ENCODE measurements around the gene CD82.
"Not testable (repeated sequence)": the region's sequence is repeated elsewhere in the genome, so short reads cannot be mapped to it uniquely, and the experiment has no call there.

CD82 gene

DNA sequence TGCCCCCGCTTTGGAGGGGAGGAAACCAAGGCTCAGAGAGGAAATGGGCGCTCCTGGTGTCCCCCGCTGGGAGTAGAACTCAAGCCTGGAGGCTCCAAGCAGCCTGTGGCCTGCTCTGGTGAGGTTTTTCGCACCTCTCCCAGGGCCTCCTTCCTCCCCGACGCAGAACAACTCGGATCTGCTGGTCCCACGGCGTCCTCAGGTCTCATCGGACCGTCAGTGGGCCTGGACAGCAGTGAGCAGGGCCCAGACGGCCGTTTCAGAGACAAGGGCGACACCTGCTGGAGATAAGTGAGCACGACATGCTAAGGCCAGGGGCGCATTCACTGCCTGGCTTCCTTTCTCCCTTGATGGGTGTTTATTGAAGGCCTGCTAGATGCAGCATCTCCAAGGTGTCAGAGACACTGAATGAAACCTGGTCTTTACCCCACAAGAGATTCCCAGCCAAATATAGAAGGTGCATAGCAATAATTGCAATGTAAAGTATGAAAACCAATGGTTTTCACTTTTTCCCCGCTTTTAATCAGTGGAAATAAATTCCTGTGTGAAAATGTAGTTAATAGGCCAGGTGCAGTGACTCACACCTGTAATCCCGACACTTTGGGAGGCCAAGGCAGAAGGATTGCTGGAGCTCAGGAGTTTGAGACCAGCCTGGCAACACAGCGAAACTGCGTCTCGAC lies 26.9 kb upstream of the CD82 start:
- Mint-ChIP-seq H3K36me3 (ENCODE audit: insufficient read depth) (no peaks in the 10 kb centered on the region), H3K4me3 (no peak overlapping the region), H3K4me1 (no peaks in the 10 kb centered on the region), H3K27me3 (no peaks in the 10 kb centered on the region), H3K27ac (ENCODE audit: low read depth) (no peak overlapping the region), H3K9me3 (no peaks in the 10 kb centered on the region)
- peak; percentile 91 for ATAC-seq (replicated peaks; ENCODE audit: extremely low read depth, poor library complexity, severe bottlenecking)
- DNase-seq (ENCODE audit: low spot score in 2 of 2), result peak; percentile 60 to 69

DNA sequence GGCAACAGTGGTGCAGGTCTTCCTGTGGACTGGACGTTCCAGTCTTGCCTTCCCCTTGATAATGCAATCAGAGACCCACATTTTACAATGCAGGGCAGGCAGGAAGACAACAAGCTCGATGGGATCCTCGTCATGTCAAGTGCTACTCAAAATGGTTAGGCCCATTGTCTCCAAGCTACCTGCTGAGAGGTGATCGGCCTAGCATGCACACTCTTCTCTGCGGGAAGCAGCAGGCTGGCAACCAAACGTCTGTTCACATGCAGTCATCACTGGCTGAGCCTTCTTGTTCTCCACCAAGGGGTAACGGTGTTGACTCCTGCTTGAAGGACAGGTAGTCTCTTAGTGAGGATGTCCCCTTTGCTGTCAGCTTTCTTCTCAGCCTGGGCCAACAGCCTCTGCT lies 25.5 kb upstream of the CD82 start:
- ATAC-seq (replicated peaks; ENCODE audit: extremely low read depth, poor library complexity, severe bottlenecking) (no peak), DNase-seq (ENCODE audit: low spot score in 2 of 2) (no peak)
- no peak overlapping the region for H3K4me3 Mint-ChIP-seq
- no peaks in the 10 kb centered on the region for H3K27me3 Mint-ChIP-seq
- H3K36me3 Mint-ChIP-seq (ENCODE audit: insufficient read depth), result no peaks in the 10 kb centered on the region
- no peaks in the 10 kb centered on the region for H3K4me1 Mint-ChIP-seq
- H3K27ac Mint-ChIP-seq (ENCODE audit: low read depth), result no peak overlapping the region
- H3K9me3 Mint-ChIP-seq, result no peaks in the 10 kb centered on the region

DNA sequence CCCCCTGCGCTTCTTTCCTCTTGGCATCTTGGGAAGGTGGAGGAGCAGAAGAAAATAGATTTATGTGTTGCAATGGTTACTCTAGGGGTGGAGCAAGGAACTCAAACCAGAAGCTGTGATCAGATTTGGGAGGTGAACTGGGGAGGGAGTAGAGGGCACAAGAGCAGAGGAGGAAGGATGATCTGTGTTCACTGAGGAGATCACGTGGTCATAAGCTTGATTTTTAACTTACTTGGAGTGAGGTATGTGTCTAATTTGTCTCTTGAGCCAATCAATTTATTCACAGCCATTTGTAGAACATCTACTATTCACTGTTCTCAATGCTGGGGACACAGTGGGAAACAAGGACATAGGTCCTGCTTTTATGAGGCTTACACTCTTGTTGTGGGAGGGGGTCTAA lies 24.8 kb upstream of the CD82 start:
- ATAC-seq (replicated peaks; ENCODE audit: extremely low read depth, poor library complexity, severe bottlenecking) (no peak), DNase-seq (ENCODE audit: low spot score in 2 of 2) (no peak)
- no peak overlapping the region for H3K27ac Mint-ChIP-seq (ENCODE audit: low read depth)
- no peaks in the 10 kb centered on the region for H3K4me1 Mint-ChIP-seq
- no peak overlapping the region for H3K4me3 Mint-ChIP-seq
- no peaks in the 10 kb centered on the region for H3K9me3 Mint-ChIP-seq
- no peaks in the 10 kb centered on the region for H3K36me3 Mint-ChIP-seq (ENCODE audit: insufficient read depth)
- H3K27me3 Mint-ChIP-seq, result no peaks in the 10 kb centered on the region

DNA sequence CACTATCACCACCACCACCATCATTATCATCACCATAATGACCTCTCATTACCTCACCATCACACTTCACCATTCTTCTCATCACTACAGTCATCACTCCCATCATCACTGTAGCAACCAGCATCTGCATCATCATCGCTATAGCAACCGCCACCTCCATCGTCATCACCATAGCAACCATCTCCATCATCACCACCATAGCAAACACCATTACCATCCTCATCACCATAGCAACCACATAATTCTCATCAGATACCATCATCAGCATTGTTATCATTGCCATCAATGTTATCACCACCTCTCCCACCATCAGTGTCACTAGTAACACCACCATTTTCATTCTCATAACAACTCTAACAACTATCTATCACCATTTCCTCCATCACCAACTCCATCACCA lies 23.1 kb upstream of the CD82 start:
- no peaks in the 10 kb centered on the region for H3K36me3 Mint-ChIP-seq (ENCODE audit: insufficient read depth)
- DNase-seq (ENCODE audit: low spot score in 2 of 2) (no peak), ATAC-seq (replicated peaks; ENCODE audit: extremely low read depth, poor library complexity, severe bottlenecking) (peak; percentile 25)
- H3K4me3 Mint-ChIP-seq, result no peak overlapping the region
- no peak overlapping the region for H3K27ac Mint-ChIP-seq (ENCODE audit: low read depth)
- H3K9me3 Mint-ChIP-seq, result no peaks in the 10 kb centered on the region
- no peaks in the 10 kb centered on the region for H3K27me3 Mint-ChIP-seq
- H3K4me1 Mint-ChIP-seq, result no peaks in the 10 kb centered on the region

DNA sequence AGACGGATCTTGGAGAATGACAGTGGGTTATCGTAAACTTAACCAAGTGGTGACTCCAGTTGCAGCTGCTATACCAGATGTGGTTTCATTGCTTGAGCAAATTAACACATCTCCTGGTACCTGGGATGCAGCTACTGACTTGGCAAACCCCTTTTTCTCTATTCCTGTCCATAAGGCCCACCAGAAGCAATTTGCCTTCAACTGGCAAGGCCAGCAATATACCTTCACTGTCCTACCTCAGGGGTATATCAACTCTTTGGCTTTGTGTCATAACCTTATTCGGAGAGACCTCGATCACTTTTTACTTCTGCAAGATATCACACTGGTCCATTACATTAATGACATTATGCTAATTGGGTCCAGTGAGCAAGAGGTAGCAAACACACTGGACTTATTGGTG lies 18.5 kb upstream of the CD82 start:
- H3K4me1 Mint-ChIP-seq; H3K4me3 Mint-ChIP-seq; DNase-seq (ENCODE audit: low spot score in 2 of 2); H3K27ac Mint-ChIP-seq (ENCODE audit: low read depth); H3K9me3 Mint-ChIP-seq; H3K27me3 Mint-ChIP-seq; H3K36me3 Mint-ChIP-seq (ENCODE audit: insufficient read depth); ATAC-seq (replicated peaks; ENCODE audit: extremely low read depth, poor library complexity, severe bottlenecking): not testable (repeated sequence)

DNA sequence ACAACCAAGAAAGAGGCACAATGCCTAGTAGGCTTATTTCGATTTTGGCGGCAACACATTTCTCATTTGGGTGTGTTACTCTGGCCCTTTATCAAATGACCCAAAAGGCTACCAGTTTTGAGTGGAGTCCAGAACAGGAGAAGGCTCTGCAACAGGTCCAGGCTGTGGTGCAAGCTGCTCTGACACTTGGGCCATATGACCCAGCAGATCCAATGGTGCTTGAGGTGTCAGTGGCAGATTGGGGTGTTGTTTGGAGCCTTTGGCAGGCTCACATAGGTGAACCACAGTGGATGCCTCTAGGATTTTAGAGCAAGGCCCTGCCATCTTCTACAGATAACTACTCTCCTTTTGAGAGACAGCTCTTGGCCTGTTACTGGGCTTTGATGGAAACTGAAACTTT lies 17.9 kb upstream of the CD82 start:
- not testable (repeated sequence) for H3K36me3 Mint-ChIP-seq (ENCODE audit: insufficient read depth); H3K27ac Mint-ChIP-seq (ENCODE audit: low read depth); DNase-seq (ENCODE audit: low spot score in 2 of 2); H3K9me3 Mint-ChIP-seq; H3K27me3 Mint-ChIP-seq; H3K4me3 Mint-ChIP-seq; ATAC-seq (replicated peaks; ENCODE audit: extremely low read depth, poor library complexity, severe bottlenecking); H3K4me1 Mint-ChIP-seq

DNA sequence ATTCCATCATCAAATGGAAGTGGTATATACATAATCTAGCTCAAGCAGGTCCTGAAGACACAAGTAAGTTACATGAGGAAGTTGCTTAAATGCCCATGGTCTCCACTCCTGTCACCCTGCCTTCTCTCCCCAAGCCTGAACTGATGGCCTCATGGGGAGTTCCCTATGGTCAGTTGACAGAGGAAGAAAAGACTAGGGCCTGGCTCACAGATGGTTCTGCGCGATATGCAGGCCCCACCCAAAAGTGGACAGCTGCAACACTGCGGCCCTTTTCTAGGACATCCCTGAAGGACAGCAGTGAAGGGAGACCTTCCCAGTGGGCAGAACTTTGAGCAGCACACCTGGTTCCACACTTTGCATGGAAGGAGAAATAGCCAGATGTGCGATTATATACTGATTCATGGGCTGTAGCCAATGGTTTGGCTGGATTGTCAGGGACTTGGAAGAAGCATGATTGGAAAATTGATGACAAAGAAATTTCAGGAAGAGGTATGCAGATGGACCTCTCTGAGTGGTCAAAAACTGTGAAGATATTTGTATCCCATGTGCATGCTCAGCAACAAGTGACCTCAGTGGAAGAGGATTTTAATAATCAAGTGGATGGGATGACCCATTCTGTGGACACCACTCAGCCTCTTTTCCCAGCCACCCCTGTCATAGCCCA lies 17.3 kb upstream of the CD82 start:
- ATAC-seq (replicated peaks; ENCODE audit: extremely low read depth, poor library complexity, severe bottlenecking) (no peak), DNase-seq (ENCODE audit: low spot score in 2 of 2) (no peak)
- Mint-ChIP-seq H3K4me3 (no peak overlapping the region), H3K27ac (ENCODE audit: low read depth) (no peak overlapping the region), H3K9me3 (no peaks in the 10 kb centered on the region), H3K27me3 (no peaks in the 10 kb centered on the region), H3K36me3 (ENCODE audit: insufficient read depth) (no peaks in the 10 kb centered on the region), H3K4me1 (no peaks in the 10 kb centered on the region)

DNA sequence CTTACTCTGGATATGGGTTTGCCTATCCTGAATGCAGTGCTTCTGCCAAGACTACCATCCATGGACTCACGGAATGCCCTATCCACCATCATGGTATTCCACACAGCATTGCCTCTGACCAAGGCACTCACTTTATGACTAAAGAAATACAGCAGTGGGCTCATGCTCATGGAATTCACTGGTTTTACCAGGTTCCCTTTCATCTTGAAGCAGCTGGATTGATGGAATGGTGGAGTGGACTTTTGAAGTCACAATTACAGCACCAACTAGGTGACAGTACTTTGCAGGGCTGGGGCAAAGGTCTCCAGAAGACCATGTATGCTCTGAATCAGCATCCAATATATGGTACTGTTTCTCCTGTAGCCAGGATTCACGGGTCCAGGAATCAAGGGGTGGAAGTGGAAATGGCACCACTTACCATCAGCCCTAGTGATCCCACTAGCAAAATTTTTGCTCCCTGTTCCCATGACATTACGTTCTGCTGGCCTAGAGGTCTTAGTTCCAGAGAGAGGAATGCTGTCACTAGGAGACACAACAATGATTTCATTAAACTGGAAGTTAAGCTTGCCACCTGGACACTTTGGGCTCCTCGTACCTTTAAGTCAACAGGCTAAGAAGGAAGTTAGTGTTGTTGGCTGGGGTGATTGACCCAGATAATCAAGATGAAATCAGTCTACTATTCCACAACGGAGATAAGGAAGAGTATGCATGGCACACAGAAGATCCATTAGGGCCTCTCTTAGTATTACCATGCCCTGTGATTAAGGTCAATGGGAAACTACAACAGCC lies 16.3 kb upstream of the CD82 start:
- not testable (repeated sequence) for H3K4me1 Mint-ChIP-seq; H3K27ac Mint-ChIP-seq (ENCODE audit: low read depth); H3K36me3 Mint-ChIP-seq (ENCODE audit: insufficient read depth); H3K4me3 Mint-ChIP-seq; DNase-seq (ENCODE audit: low spot score in 2 of 2); H3K27me3 Mint-ChIP-seq; ATAC-seq (replicated peaks; ENCODE audit: extremely low read depth, poor library complexity, severe bottlenecking); H3K9me3 Mint-ChIP-seq

DNA sequence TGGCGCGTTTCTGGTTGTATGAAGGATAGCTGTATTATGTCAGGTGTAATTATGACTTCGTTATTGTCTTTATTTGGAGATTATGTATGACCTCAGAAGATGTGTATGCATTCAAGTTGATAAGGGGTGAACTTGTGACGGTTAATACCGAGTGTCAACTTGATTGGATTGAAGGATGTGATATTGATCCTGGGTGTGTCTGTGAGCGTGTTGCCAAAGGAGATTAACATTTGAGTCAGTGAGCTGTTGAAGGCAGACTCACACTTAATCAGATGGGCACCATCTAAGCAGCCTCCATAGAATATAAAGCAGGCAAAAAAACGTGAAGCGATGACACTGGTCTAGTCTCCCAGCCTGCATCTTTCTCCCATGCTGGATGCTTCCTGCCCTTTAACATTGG lies 15.3 kb upstream of the CD82 start:
- Mint-ChIP-seq H3K4me3 (no peak overlapping the region), H3K4me1 (no peaks in the 10 kb centered on the region), H3K27me3 (no peaks in the 10 kb centered on the region), H3K9me3 (no peaks in the 10 kb centered on the region), H3K36me3 (ENCODE audit: insufficient read depth) (no peaks in the 10 kb centered on the region), H3K27ac (ENCODE audit: low read depth) (no peak overlapping the region)
- ATAC-seq (replicated peaks; ENCODE audit: extremely low read depth, poor library complexity, severe bottlenecking), result no peak
- DNase-seq (ENCODE audit: low spot score in 2 of 2), result no peak

DNA sequence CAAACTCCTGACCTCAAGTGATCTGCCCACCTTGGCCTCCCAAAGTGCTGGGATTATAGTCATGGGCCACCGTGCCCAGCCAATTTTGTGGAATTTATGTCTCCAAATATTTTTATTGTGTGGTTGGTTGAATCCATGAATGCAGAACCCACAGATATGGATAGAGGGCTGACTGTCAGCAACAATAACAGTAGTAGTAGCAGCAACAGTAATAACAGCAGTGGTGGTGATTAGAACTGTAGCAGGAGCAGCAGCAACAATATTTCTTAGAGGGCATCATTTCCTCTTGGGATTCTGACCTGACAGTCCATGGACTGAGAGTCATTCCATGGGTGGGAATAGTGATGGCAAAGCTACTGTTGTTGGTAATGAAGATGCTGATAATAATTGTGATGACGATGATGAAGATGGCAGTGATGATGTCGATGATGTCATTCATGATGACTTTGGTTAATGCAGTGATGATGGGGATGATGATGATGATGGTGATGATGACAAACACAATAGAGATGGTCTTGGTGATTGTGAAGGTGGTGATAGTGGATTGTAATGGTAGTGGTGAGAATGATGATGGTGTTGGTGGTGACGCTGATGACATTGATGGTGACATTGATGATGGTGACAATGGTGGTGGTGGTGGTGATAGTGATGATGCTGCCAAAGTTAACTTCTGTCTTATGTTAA lies 13.9 kb upstream of the CD82 start:
- Mint-ChIP-seq H3K4me1 (peaks cover 1% of the 10 kb centered on the region), H3K27me3 (no peaks in the 10 kb centered on the region)
- no peak for ATAC-seq (replicated peaks; ENCODE audit: extremely low read depth, poor library complexity, severe bottlenecking)

DNA sequence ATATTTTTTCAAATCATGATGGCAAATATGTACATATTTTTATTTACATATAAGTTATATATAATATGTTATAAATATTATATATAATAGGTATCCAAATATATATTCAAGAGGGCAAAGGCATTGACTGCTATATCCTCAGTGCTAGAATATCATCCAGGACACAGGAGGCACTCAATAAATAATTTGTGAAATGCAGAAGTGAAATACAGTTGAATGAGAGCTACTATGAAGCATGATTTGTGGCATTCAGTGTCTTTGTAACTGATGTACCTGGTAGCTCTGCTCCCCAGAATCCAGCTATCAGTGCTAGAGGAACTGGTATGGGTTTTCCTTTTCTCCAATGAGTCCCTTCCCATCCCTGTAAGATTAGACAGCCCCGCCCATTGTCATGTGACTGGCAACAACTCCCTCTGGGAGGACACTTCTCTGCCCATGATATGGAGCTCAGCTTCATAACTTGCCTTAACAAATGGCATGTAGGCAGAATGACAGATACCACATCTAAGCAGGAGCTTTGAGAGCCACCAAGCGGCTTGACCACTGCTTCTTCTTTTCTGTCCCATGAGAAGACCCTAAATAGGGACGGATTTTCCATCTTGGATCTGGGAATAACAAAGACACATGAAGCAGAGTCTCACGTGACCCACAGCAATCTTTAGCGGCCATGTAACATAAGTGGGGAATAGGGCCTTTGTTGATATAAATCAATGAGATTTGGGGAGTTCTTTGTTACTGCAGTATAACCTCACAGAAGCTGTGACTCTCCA lies 10.2 kb upstream of the CD82 start:
- DNase-seq (ENCODE audit: low spot score in 2 of 2), result no peak
- no peak for ATAC-seq (replicated peaks; ENCODE audit: extremely low read depth, poor library complexity, severe bottlenecking)
- no peaks in the 10 kb centered on the region for H3K27me3 Mint-ChIP-seq
- H3K4me1 Mint-ChIP-seq, result peaks cover 15% of the 10 kb centered on the region
- no peaks in the 10 kb centered on the region for H3K36me3 Mint-ChIP-seq (ENCODE audit: insufficient read depth)
- no peaks in the 10 kb centered on the region for H3K9me3 Mint-ChIP-seq
- no peak overlapping the region for H3K27ac Mint-ChIP-seq (ENCODE audit: low read depth)
- no peak overlapping the region for H3K4me3 Mint-ChIP-seq

More for the DNA sequence above, 13.9 kb upstream of the CD82 start:
- no peak for DNase-seq (ENCODE audit: low spot score in 2 of 2)
- no peak overlapping the region for H3K4me3 Mint-ChIP-seq
- no peaks in the 10 kb centered on the region for H3K36me3 Mint-ChIP-seq (ENCODE audit: insufficient read depth)
- H3K27ac Mint-ChIP-seq (ENCODE audit: low read depth), result no peak overlapping the region
- no peaks in the 10 kb centered on the region for H3K9me3 Mint-ChIP-seq

DNA sequence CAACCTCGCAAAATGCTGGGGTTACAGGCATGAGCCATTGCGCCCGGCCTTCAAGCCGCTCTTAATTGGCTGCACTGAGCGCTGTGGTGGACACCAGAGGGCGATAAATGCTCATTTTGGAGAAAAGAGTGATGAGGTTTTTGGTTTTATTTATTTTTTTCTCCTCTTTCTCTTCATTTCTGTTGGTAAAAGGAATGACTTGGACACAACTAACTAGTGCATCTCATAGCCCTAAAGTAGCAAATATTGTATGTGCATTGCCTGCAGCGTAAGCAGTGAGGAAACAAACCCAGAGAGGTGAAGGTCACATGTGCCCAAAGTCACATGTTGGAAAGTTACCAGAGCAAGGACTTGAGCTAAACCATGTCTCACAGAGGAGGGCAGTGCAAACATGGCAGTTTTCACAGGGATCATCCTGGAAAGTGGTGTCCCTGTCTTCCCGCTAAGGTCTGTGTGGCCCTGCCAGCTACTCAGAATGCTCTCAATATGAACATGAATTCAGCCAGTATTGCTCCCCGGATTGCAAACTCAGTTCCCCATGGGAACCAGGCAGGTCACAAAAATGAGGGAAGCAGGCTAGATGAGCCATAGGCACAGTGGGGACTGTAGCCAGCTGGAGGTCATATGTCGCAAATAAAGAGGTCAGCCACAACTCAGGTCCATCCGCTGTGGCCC lies 8.6 kb upstream of the CD82 start:
- H3K4me3 Mint-ChIP-seq, result no peak overlapping the region
- DNase-seq (ENCODE audit: low spot score in 2 of 2) (peak; percentile 48 to 52), ATAC-seq (replicated peaks; ENCODE audit: extremely low read depth, poor library complexity, severe bottlenecking) (peak; percentile 60)
- H3K36me3 Mint-ChIP-seq (ENCODE audit: insufficient read depth), result no peaks in the 10 kb centered on the region
- peak overlapping the region; percentile 18 for H3K27ac Mint-ChIP-seq (ENCODE audit: low read depth)
- no peaks in the 10 kb centered on the region for H3K9me3 Mint-ChIP-seq
- peaks cover 24% of the 10 kb centered on the region for H3K4me1 Mint-ChIP-seq
- H3K27me3 Mint-ChIP-seq, result no peaks in the 10 kb centered on the region

Data from central memory CD8-positive, alpha-beta T cell (primary cell).